Skin of body (tissue), 2 donors: ENCODE data around the gene GPATCH3. TPM values are rescaled to one million over a fixed set of nuclear protein-coding genes. Genes with fewer than 3 reads are reported as not detected.
"Not testable (repeated sequence)": the region's sequence is repeated elsewhere in the genome, so short reads cannot be mapped to it uniquely, and the experiment has no call there.

ENCODE experiments used
- DNase-seq: peaks from one replicate; lab custom pipeline; 2025; lab: John Stamatoyannopoulos, UW
- total RNA-seq: library from RNA; depleted of rRNA; stranded (reverse); fragments of >200 nt; gene quantifications from one replicate; pipeline ENCODE4 v1.2.3, GENCODE V29; 2014

The GPATCH3 gene
- total RNA-seq, 1 donor from 2014 or later: 8.5 TPM

GRCh38 chr1:26874896-26875295, 25.4 kb downstream of the GPATCH3 start:
- DNase-seq: no peak

GRCh38 chr1:26873097-26873496, 27.2 kb downstream of the GPATCH3 start:
- not testable (repeated sequence) for DNase-seq

- DNase-seq: peak; percentile 94
Measured at GRCh38 chr1:26864610-26865480, 35.4 kb downstream of the GPATCH3 start.

- DNase-seq: no peak
Measured at GRCh38 chr1:26863685-26864077, 36.6 kb downstream of the GPATCH3 start.

- no peak for DNase-seq
Measured at GRCh38 chr1:26862781-26863684, 37.2 kb downstream of the GPATCH3 start, which contains the start of gene SFN. Gene SFN, plus strand, starts transcription at chr1:26863149. Its CDS starts 64 bp downstream, at chr1:26863213.

- DNase-seq: no peak
Measured at GRCh38 chr1:26861889-26862378, 38.3 kb downstream of the GPATCH3 start.

- no peak for DNase-seq
Measured at GRCh38 chr1:26861286-26861701, 39.0 kb downstream of the GPATCH3 start.

GRCh38 chr1:26858891-26859640, 41.2 kb downstream of the GPATCH3 start:
- no peak for DNase-seq

- DNase-seq: no peak
Measured at GRCh38 chr1:26858160-26858559, 42.1 kb downstream of the GPATCH3 start.

- DNase-seq: no peak
Measured at GRCh38 chr1:26857473-26858060, 42.7 kb downstream of the GPATCH3 start.

- DNase-seq: no peak
Measured at GRCh38 chr1:26856604-26857469, 43.4 kb downstream of the GPATCH3 start.

- no peak for DNase-seq
Measured at GRCh38 chr1:26856181-26856580, 44.1 kb downstream of the GPATCH3 start.

- DNase-seq: no peak
Measured at GRCh38 chr1:26855636-26856035, 44.6 kb downstream of the GPATCH3 start.

GRCh38 chr1:26854906-26855305, 45.4 kb downstream of the GPATCH3 start:
- DNase-seq: no peak

GRCh38 chr1:26853600-26853999, 46.7 kb downstream of the GPATCH3 start:
- DNase-seq: no peak

GRCh38 chr1:26853156-26853555, 47.1 kb downstream of the GPATCH3 start:
- no peak for DNase-seq

GRCh38 chr1:26852701-26853100, 47.6 kb downstream of the GPATCH3 start:
- no peak for DNase-seq

GRCh38 chr1:26851106-26851684, 49.1 kb downstream of the GPATCH3 start:
- no peak for DNase-seq
